ENCODE data around the gene DMAC2L. TPM values are rescaled to one million over a fixed set of nuclear protein-coding genes. Genes with fewer than 3 reads are reported as not detected.

Gene DMAC2L
- 8.7 to 11.8 TPM (median 11.0 TPM) in 5 replicates for total RNA-seq (2022; extraction: Qiagen RNA extraction)

GRCh38 chr14:50311972-50312733 is at the start of gene DMAC2L, which contains the start of gene L2HGDH:
TSS of gene DMAC2L (plus strand) at chr14:50312324. CDS start at chr14:50321488, 9,164 bp downstream.
TSS of gene L2HGDH (minus strand) at chr14:50312229. CDS start at chr14:50312150, 79 bp downstream.

Other genes starting within 250 kb of the DMAC2L start
- 8.4 to 9.8 TPM (median 9.2 TPM) in 5 replicates for gene VCPKMT, start 195.8 kb upstream of the DMAC2L start, total RNA-seq (2022; extraction: Qiagen RNA extraction)
- 8.2 to 12.0 TPM (median 11.4 TPM) in 5 replicates for gene SOS2, start 80.7 kb upstream of the DMAC2L start, total RNA-seq (2022; extraction: Qiagen RNA extraction)
- 8.5 to 11.9 TPM (median 10.4 TPM) in 5 replicates for gene L2HGDH, start 95 bp upstream of the DMAC2L start, total RNA-seq (2022; extraction: Qiagen RNA extraction)
- 5.3 to 11.1 TPM (median 6.7 TPM) in 5 replicates for gene CDKL1, start 84.6 kb downstream of the DMAC2L start, total RNA-seq (2022; extraction: Qiagen RNA extraction)
- 32.1 to 40.6 TPM (median 39.4 TPM) in 5 replicates for gene MAP4K5, start 220.2 kb downstream of the DMAC2L start, total RNA-seq (2022; extraction: Qiagen RNA extraction)
- 4.2 to 6.3 TPM (median 5.1 TPM) in 5 replicates for gene ATL1, start 247.8 kb downstream of the DMAC2L start, total RNA-seq (2022; extraction: Qiagen RNA extraction)

Data from A549 treated with CORT108297 at 1 μM for 4 hours (cell line).